Measurements from ENCODE around the gene PEX5L. TPM values are rescaled to one million over a fixed set of nuclear protein-coding genes. Genes with fewer than 3 reads are reported as not detected.

The PEX5L gene
- polyA plus RNA-seq, 2 of the 4 experiments (the other 2 are of a cell fraction) = 0.06 to 0.08 TPM

- DNase-seq (ENCODE audit: low read depth in 1 of 2, low spot score in 1 of 2) (no peak), ATAC-seq (no peak), FAIRE-seq (no peak)
- no peak overlapping the region for H3K4me2 ChIP-seq
- H3K9me3 ChIP-seq = no peaks in the 10 kb centered on the region
- H3K27ac ChIP-seq = no peak overlapping the region
- POLR2A ChIA-PET = no interaction called here
- H3K4me1 ChIP-seq = no peaks in the 10 kb centered on the region
- no peak overlapping the region for H3K4me3 ChIP-seq
- 26% methylated on average over 2 of the region's 2 CpGs for WGBS (ENCODE audit: missing lambda C conversion rate)
- CTCF ChIA-PET = no interaction called here
- TF ChIP-seq POLR2A (IDR thresholded peaks at IDR 0.05; ENCODE audit: low read length) (no peak), FOXS1 (CRISPR knock-in tag; IDR thresholded peaks at IDR 0.05) (no peak), BHLHE40 (IDR thresholded peaks at IDR 0.05; ENCODE audit: low read depth, low read length) (no peak), RAD21 (conservative IDR thresholded peaks at IDR 0.05 in 1 of 2, IDR thresholded peaks at IDR 0.05 in 1 of 2) (no peak), HDAC2 (IDR thresholded peaks at IDR 0.05) (no peak), ELK1 (IDR thresholded peaks at IDR 0.05; ENCODE audit: low read depth, low read length) (no peak), POLR2AphosphoS2 (conservative IDR thresholded peaks at IDR 0.05; ENCODE audit: low read length) (no peak)
- TF ChIP-seq, protein P1, sequence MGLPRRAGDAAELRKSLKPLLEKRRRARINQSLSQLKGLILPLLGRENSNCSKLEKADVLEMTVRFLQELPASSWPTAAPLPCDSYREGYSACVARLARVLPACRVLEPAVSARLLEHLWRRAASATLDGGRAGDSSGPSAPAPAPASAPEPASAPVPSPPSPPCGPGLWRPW (IDR thresholded peaks at IDR 0.05) = no peak
- TF ChIP-seq, protein P2, sequence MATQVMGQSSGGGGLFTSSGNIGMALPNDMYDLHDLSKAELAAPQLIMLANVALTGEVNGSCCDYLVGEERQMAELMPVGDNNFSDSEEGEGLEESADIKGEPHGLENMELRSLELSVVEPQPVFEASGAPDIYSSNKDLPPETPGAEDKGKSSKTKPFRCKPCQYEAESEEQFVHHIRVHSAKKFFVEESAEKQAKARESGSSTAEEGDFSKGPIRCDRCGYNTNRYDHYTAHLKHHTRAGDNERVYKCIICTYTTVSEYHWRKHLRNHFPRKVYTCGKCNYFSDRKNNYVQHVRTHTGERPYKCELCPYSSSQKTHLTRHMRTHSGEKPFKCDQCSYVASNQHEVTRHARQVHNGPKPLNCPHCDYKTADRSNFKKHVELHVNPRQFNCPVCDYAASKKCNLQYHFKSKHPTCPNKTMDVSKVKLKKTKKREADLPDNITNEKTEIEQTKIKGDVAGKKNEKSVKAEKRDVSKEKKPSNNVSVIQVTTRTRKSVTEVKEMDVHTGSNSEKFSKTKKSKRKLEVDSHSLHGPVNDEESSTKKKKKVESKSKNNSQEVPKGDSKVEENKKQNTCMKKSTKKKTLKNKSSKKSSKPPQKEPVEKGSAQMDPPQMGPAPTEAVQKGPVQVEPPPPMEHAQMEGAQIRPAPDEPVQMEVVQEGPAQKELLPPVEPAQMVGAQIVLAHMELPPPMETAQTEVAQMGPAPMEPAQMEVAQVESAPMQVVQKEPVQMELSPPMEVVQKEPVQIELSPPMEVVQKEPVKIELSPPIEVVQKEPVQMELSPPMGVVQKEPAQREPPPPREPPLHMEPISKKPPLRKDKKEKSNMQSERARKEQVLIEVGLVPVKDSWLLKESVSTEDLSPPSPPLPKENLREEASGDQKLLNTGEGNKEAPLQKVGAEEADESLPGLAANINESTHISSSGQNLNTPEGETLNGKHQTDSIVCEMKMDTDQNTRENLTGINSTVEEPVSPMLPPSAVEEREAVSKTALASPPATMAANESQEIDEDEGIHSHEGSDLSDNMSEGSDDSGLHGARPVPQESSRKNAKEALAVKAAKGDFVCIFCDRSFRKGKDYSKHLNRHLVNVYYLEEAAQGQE (IDR thresholded peaks at IDR 0.05) = no peak
- TF ChIP-seq, protein P3, sequence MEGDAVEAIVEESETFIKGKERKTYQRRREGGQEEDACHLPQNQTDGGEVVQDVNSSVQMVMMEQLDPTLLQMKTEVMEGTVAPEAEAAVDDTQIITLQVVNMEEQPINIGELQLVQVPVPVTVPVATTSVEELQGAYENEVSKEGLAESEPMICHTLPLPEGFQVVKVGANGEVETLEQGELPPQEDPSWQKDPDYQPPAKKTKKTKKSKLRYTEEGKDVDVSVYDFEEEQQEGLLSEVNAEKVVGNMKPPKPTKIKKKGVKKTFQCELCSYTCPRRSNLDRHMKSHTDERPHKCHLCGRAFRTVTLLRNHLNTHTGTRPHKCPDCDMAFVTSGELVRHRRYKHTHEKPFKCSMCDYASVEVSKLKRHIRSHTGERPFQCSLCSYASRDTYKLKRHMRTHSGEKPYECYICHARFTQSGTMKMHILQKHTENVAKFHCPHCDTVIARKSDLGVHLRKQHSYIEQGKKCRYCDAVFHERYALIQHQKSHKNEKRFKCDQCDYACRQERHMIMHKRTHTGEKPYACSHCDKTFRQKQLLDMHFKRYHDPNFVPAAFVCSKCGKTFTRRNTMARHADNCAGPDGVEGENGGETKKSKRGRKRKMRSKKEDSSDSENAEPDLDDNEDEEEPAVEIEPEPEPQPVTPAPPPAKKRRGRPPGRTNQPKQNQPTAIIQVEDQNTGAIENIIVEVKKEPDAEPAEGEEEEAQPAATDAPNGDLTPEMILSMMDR (IDR thresholded peaks at IDR 0.05) = no peak
These were observed 208.0 kb downstream of the PEX5L start for GRCh38 chr3:179828738-179829137.

GRCh38 chr3:179826247-179826637, 210.5 kb downstream of the PEX5L start:
- ChIA-PET POLR2A (no interaction called here), CTCF (interaction anchor here (2.0 kb wide), 1 partner anchor 16 kb away, joined by 6 read pairs; no protein-coding TSS in a partner anchor)
- H3K4me1 ChIP-seq = no peaks in the 10 kb centered on the region

GRCh38 chr3:179825527-179826246, 211.1 kb downstream of the PEX5L start:
- FAIRE-seq (no peak), ATAC-seq (no peak), DNase-seq (ENCODE audit: low read depth in 1 of 2, low spot score in 1 of 2) (no peak)
- TF ChIP-seq HEYL (CRISPR knock-in tag; IDR thresholded peaks at IDR 0.05) (no peak), CBX2 (IDR thresholded peaks at IDR 0.05; ENCODE audit: borderline replicate concordance, low read depth) (no peak), ZSCAN20 (CRISPR knock-in tag; IDR thresholded peaks at IDR 0.05) (no peak), USF2 (IDR thresholded peaks at IDR 0.05) (0 out of 2 replicates have a peak, but pooled peaks have one; percentile 21)
- no peak overlapping the region for H3K4me2 ChIP-seq
- no peaks in the 10 kb centered on the region for H3K9me3 ChIP-seq
- no peak overlapping the region for H3K27ac ChIP-seq
- ChIA-PET POLR2A (no interaction called here), CTCF (interaction anchor here (2.0 kb wide), 1 partner anchor 15 kb away, joined by 6 read pairs; no protein-coding TSS in a partner anchor)
- 29% methylated on average over 6 of the region's 6 CpGs for WGBS (ENCODE audit: missing lambda C conversion rate)
- no peaks in the 10 kb centered on the region for H3K4me1 ChIP-seq
- no peak overlapping the region for H3K4me3 ChIP-seq

More at GRCh38 chr3:179826247-179826637, 210.5 kb downstream of the PEX5L start:
- FAIRE-seq (no peak), ATAC-seq (no peak), DNase-seq (ENCODE audit: low read depth in 1 of 2, low spot score in 1 of 2) (no peak)
- WGBS (ENCODE audit: missing lambda C conversion rate) = 0% methylated on average over 1 of the region's 1 CpG
- H3K4me3 ChIP-seq = no peak overlapping the region
- TF ChIP-seq RAD21 (conservative IDR thresholded peaks at IDR 0.05 in 1 of 2, IDR thresholded peaks at IDR 0.05 in 1 of 2) (no peak), BHLHE40 (IDR thresholded peaks at IDR 0.05; ENCODE audit: low read depth, low read length) (no peak), HOXB5 (CRISPR knock-in tag; IDR thresholded peaks at IDR 0.05) (no peak), RNF2 (IDR thresholded peaks at IDR 0.05; ENCODE audit: borderline replicate concordance, low read depth) (no peak), NFE2L2 (conservative IDR thresholded peaks at IDR 0.05; ENCODE audit: low read length) (no peak), NR3C1 (IDR thresholded peaks at IDR 0.05) (no peak), RCOR1 (IDR thresholded peaks at IDR 0.05; ENCODE audit: low read depth, low read length) (no peak), CEBPB (IDR thresholded peaks at IDR 0.05) (no peak), EP300 (IDR thresholded peaks at IDR 0.05) (no peak), ZNF302 (CRISPR knock-in tag; IDR thresholded peaks at IDR 0.05) (no peak)
- H3K4me2 ChIP-seq = no peak overlapping the region
- H3K9me3 ChIP-seq = no peaks in the 10 kb centered on the region
- H3K27ac ChIP-seq = no peak overlapping the region

Measured in A549 (cell line).